WTC11 (cell line): Measurements from ENCODE around the gene STK33.

Experiments used
- TF ChIP-seq, protein P1 (sequence below): fragments of 200-600 bp; IDR thresholded peaks from 2 replicates; pipeline ENCODE4 v1.8.0; 2022; ENCODE audit warnings: antibody characterized with exemption
- TF ChIP-seq, protein P2 (sequence below): sonication (generic); formaldehyde crosslinking; IDR thresholded peaks from 2 replicates; pipeline ENCODE4 v1.8.0; 2022; ENCODE audit warnings: mild to moderate bottlenecking, missing genetic modification reagents

DNA sequence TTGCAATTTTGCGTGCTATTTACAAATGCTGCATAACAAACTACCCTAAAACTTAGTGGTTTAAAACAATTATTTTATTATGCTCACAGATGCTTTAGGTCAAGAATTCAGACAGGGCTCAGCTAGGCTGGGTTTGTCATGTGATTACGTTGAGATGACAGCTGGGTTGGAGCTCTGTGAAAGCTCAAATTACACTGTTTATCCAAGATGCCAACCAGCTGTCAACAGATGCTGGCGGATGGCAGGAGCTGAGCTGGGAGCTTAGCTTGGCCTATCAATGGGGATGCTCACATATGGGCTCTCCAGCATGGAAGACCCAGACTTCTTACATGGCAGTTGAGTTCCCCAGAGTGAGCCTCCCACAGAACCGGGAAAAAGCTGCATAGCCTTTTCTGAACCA is 62.7 kb downstream of the STK33 start:
- TF ChIP-seq, protein P1, sequence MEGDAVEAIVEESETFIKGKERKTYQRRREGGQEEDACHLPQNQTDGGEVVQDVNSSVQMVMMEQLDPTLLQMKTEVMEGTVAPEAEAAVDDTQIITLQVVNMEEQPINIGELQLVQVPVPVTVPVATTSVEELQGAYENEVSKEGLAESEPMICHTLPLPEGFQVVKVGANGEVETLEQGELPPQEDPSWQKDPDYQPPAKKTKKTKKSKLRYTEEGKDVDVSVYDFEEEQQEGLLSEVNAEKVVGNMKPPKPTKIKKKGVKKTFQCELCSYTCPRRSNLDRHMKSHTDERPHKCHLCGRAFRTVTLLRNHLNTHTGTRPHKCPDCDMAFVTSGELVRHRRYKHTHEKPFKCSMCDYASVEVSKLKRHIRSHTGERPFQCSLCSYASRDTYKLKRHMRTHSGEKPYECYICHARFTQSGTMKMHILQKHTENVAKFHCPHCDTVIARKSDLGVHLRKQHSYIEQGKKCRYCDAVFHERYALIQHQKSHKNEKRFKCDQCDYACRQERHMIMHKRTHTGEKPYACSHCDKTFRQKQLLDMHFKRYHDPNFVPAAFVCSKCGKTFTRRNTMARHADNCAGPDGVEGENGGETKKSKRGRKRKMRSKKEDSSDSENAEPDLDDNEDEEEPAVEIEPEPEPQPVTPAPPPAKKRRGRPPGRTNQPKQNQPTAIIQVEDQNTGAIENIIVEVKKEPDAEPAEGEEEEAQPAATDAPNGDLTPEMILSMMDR = no peak
- TF ChIP-seq, protein P2, sequence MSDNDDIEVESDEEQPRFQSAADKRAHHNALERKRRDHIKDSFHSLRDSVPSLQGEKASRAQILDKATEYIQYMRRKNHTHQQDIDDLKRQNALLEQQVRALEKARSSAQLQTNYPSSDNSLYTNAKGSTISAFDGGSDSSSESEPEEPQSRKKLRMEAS = no peak
